Measurements from ENCODE around the gene SLAMF9.
A peak's percentile ranks its signal among the peaks of the same experiment; 100 is the strongest.

SLAMF9 gene

DNA sequence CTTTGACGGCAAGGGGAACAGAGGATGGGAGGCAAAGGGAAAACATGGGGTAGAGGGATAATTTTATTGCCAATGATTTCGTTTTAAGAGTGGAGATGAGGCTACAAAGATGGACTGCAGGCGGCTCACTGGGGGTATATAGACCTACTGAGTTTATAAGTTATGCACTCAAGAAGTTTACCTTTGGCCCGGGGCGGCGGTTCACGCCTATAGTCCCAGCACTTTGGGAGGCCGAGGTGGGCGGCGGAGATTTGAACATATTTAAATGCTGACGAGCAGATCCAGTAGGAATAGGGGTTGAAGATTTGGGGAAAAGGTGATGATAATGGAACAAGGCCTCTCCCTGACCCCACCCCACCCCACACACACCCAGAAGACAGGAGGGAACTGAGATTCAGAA, 8.1 kb upstream of the SLAMF9 start:
- DNase-seq (ENCODE audit: low read depth, low spot score), result no peak
- POLR2A ChIA-PET, result no interaction called here

DNA sequence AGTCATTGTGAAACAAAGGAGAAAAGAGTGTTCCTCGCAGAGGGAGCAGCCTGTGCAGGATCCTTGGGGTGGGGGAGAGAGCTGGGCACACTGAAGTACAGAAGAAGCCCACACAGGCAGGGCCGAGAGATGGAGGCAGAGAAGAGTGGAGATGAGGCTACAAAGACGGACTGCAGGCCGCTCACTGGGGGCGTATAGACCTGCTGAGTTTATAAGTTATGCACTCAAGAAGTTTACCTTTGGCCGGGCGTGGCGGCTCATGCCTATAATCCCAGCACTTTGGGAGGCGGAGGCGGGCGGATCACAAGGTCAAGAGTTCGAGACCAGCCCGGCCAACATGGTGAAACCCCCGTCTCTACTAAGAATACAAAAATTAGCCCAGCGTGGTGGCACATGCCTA, 7.6 kb upstream of the SLAMF9 start:
- peak overlapping the region; percentile 24; the same call in 1 of the 2 replicates for H3K4me3 ChIP-seq (ENCODE audit: low read depth, low read length)
- DNase-seq (ENCODE audit: low read depth, low spot score), result no peak
- ChIA-PET CTCF (interaction anchor here (1.0 to 1.9 kb wide), 3 partner anchors 12 to 46 kb away, joined by 4 to 7 read pairs (median 6); no protein-coding TSS in a partner anchor), POLR2A (no interaction called here)
- TF ChIP-seq, protein P1, sequence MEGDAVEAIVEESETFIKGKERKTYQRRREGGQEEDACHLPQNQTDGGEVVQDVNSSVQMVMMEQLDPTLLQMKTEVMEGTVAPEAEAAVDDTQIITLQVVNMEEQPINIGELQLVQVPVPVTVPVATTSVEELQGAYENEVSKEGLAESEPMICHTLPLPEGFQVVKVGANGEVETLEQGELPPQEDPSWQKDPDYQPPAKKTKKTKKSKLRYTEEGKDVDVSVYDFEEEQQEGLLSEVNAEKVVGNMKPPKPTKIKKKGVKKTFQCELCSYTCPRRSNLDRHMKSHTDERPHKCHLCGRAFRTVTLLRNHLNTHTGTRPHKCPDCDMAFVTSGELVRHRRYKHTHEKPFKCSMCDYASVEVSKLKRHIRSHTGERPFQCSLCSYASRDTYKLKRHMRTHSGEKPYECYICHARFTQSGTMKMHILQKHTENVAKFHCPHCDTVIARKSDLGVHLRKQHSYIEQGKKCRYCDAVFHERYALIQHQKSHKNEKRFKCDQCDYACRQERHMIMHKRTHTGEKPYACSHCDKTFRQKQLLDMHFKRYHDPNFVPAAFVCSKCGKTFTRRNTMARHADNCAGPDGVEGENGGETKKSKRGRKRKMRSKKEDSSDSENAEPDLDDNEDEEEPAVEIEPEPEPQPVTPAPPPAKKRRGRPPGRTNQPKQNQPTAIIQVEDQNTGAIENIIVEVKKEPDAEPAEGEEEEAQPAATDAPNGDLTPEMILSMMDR (IDR thresholded peaks at IDR 0.05; ENCODE audit: insufficient read depth, low read length, missing control alignments), result no peak

More for the DNA sequence above, 8.1 kb upstream of the SLAMF9 start:
- no peak overlapping the region for H3K4me3 ChIP-seq (ENCODE audit: low read depth, low read length)
- TF ChIP-seq, protein P1 (IDR thresholded peaks at IDR 0.05; ENCODE audit: insufficient read depth, low read length, missing control alignments), result no peak
- CTCF ChIA-PET, result interaction anchor here (1.5 to 4.6 kb wide), 4 partner anchors 24 to 46 kb away, joined by 6 to 29 read pairs (median 7); no protein-coding TSS in a partner anchor

DNA sequence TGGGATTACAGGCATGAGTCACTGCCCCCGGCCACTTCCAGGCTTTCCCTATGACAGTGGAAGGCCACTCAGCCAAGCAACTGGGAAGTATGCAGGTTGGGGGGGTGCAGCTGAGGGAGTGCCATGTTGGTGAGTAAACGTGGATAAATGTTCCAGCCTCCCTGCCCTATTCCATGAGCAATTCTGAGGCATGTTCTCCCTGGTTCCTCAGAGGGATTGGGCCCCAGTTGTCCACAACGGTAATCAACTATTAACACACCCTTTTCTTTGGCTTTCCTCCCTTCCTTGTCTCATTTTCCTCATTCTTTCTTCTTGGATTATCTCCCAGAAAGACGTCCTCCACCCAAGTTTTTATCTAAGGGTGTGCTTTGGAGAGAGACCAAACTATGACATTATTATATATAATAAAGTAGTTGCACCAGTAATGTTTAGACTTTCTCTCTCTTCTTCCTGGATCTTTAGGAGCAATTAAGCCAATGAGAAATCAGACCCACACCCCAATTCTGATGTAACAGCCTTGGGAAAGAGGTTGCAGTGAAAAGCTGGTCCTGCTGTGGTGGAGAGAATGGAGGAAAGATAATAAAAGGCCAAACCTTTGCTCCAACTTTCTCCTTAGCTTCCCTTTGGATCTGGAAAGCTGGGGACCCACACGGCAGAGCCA, 6.8 kb upstream of the SLAMF9 start:
- ChIA-PET CTCF (interaction anchor here (1.0 to 1.9 kb wide), 4 partner anchors 9 to 47 kb away, joined by 3 to 7 read pairs (median 5); no protein-coding TSS in a partner anchor), POLR2A (no interaction called here)
- peak; percentile 41 for DNase-seq (ENCODE audit: low read depth, low spot score)
- TF ChIP-seq, protein P1 (IDR thresholded peaks at IDR 0.05; ENCODE audit: insufficient read depth, low read length, missing control alignments), result no peak
- peak overlapping the region; percentile 26 for H3K4me3 ChIP-seq (ENCODE audit: low read depth, low read length)

DNA sequence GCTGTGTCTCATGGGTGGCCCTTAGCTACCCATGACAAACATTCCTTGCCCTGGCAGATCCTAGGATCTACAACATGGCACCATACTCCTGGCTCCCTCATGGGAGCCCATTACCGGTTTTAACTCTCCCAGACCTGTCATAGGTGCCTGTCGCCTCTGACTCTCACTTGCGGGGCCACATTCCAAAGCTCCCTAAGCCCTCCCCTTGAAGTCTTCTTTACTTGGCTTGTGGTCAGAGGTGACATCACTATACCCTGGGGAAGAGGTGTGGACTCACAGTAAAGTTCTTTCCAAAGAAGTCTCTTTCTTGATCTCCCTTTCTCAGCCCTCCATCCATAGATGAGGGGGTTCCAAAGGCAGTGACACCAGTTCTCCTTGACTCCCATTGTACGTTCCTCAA, 5.4 kb upstream of the SLAMF9 start:
- no peak overlapping the region for H3K4me3 ChIP-seq (ENCODE audit: low read depth, low read length)
- TF ChIP-seq, protein P1 (IDR thresholded peaks at IDR 0.05; ENCODE audit: insufficient read depth, low read length, missing control alignments), result no peak
- ChIA-PET CTCF (interaction anchor here (2.9 to 14.6 kb wide), 2 partner anchors 23 to 48 kb away, joined by 23 to 161 read pairs; no protein-coding TSS in a partner anchor), POLR2A (interaction anchor here (1.4 kb wide), 1 partner anchor 13 kb away, joined by 3 read pairs; no protein-coding TSS in a partner anchor)
- no peak for DNase-seq (ENCODE audit: low read depth, low spot score)

DNA sequence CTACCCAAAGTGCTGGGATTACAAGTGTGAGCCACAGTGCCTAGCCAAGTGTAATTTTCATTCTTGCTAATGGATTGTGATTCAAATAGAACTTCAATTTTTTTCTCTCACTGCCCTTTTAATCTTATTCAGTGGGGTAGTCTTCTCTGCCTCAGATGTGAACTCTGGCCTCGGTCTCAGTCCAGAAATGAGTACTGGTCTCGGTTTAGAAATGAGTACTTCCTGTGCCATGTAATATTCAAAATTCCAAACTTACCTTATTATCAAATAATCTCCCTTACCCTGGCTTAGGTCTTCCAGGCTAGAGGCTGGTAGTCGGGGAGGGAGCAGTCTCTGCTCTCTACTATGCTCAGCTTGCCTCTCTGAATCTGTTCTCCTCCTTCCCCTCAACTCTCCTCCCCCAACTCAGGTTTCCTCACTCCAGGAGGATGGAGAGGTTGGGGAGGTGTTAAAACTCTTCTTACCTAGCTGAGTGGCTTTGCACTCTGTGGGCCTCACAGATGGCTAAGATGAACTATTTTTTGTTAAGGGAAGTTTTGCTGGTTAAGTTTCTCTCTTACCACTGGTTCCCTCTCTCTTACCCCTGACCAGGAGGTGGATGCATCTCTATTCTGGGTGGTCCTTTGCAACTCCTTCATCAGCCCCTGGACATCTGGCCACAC, 4.8 kb upstream of the SLAMF9 start:
- CTCF ChIA-PET, result interaction anchor here (1.1 to 14.6 kb wide), 3 partner anchors 11 to 48 kb away, joined by 3 to 161 read pairs (median 23); no protein-coding TSS in a partner anchor
- TF ChIP-seq, protein P1 (IDR thresholded peaks at IDR 0.05; ENCODE audit: insufficient read depth, low read length, missing control alignments), result no peak
- POLR2A ChIA-PET, result interaction anchor here (1.4 kb wide), 1 partner anchor 13 kb away, joined by 3 read pairs; no protein-coding TSS in a partner anchor
- no peak for DNase-seq (ENCODE audit: low read depth, low spot score)
- H3K4me3 ChIP-seq (ENCODE audit: low read depth, low read length), result no peak overlapping the region

DNA sequence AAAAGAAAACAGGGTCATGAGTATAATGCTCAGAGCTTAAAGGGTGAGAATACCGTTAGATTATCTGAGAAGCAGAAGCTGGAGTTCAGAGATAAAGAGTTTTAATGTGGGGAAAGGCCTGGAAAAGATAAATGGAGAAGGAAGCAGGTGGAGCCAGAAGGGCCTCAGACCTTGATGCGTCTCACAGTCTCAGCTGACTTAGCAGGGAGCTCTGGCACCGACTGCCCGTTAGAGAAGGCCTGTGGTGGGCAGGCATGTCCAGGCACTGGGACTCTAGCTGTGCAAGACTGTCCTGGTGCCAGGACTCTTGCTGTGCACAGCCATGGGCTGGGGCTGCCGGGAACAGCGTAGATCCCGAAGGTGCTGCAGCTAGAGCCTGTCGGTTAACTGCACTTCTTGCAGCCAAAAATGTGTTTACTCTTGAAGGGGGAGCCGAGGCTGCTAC, 3.8 kb upstream of the SLAMF9 start:
- ChIA-PET POLR2A (no interaction called here), CTCF (interaction anchor here (1.1 to 14.6 kb wide), 5 partner anchors 8 to 49 kb away, joined by 3 to 161 read pairs (median 5); no protein-coding TSS in a partner anchor)
- DNase-seq (ENCODE audit: low read depth, low spot score), result no peak
- H3K4me3 ChIP-seq (ENCODE audit: low read depth, low read length), result no peak overlapping the region
- TF ChIP-seq, protein P1 (IDR thresholded peaks at IDR 0.05; ENCODE audit: insufficient read depth, low read length, missing control alignments), result no peak
